ENCODE measurements around the gene BCAS4. TPM values are rescaled to one million over a fixed set of nuclear protein-coding genes. Genes with fewer than 3 reads are reported as not detected.

BCAS4 gene
- total RNA-seq, 3 donors from 2014 or later (not counting 1 experiment from before 2014, with no cell fraction given) = 7.7 to 13.5 (median 10.5) TPM

GRCh38 chr20:50756447-50756846 is 38.4 kb upstream of the BCAS4 start:
- WGBS (ENCODE audit: insufficient coverage) = 88% methylated on average over 2 of the region's 2 CpGs
- H3K27ac ChIP-seq (ENCODE audit: low read length) = no peak overlapping the region
- H3K27me3 ChIP-seq (ENCODE audit: control insufficient read depth, insufficient read depth, low read length) = no peaks in the 10 kb centered on the region
- ATAC-seq = no peak
- H3K4me3 ChIP-seq (ENCODE audit: low read length) = no peak overlapping the region
- Mint-ChIP-seq H3K4me3 (no peak overlapping the region), H3K4me1 (no peaks in the 10 kb centered on the region), H3K36me3 (no peaks in the 10 kb centered on the region), H3K27ac (no peak overlapping the region), H3K27me3 (ENCODE audit: low read depth in 2 of 2) (no peaks in the 10 kb centered on the region), H3K9me3 (no peaks in the 10 kb centered on the region)
- H3K9me3 ChIP-seq (ENCODE audit: control insufficient read depth, insufficient read depth, low read length) = no peaks in the 10 kb centered on the region
- DNase-seq = no peak
- intact Hi-C loops (cut with micrococcal nuclease) = no loop called here
- H3K4me1 ChIP-seq (ENCODE audit: control insufficient read depth, insufficient read depth, low read length) = no peaks in the 10 kb centered on the region
- TF ChIP-seq CTCF (IDR thresholded peaks at IDR 0.05) = no peak
- H3K36me3 ChIP-seq (ENCODE audit: control insufficient read depth, insufficient read depth, low read length) = no peaks in the 10 kb centered on the region

- 91% methylated on average over 5 of the region's 5 CpGs for WGBS (ENCODE audit: insufficient coverage)
- no peak overlapping the region for H3K27ac Mint-ChIP-seq
- no peak for TF ChIP-seq CTCF (IDR thresholded peaks at IDR 0.05)
- intact Hi-C loops (cut with micrococcal nuclease) = no loop called here
- no peaks in the 10 kb centered on the region for H3K9me3 Mint-ChIP-seq
- no peak overlapping the region for H3K27ac ChIP-seq (ENCODE audit: low read length)
- H3K9me3 ChIP-seq (ENCODE audit: control insufficient read depth, insufficient read depth, low read length) = no peaks in the 10 kb centered on the region
- no peaks in the 10 kb centered on the region for H3K4me1 Mint-ChIP-seq
- H3K36me3 ChIP-seq (ENCODE audit: control insufficient read depth, insufficient read depth, low read length) = no peaks in the 10 kb centered on the region
- no peak overlapping the region for H3K4me3 Mint-ChIP-seq
- no peaks in the 10 kb centered on the region for H3K36me3 Mint-ChIP-seq
- DNase-seq = no peak
- no peak for ATAC-seq
- H3K27me3 Mint-ChIP-seq (ENCODE audit: low read depth in 2 of 2) = no peaks in the 10 kb centered on the region
- H3K4me1 ChIP-seq (ENCODE audit: control insufficient read depth, insufficient read depth, low read length) = no peaks in the 10 kb centered on the region
- H3K4me3 ChIP-seq (ENCODE audit: low read length) = no peak overlapping the region
- H3K27me3 ChIP-seq (ENCODE audit: control insufficient read depth, insufficient read depth, low read length) = no peaks in the 10 kb centered on the region
Observed at GRCh38 chr20:50758469-50758868, 36.4 kb upstream of the BCAS4 start.

- H3K36me3 ChIP-seq (ENCODE audit: control insufficient read depth, insufficient read depth, low read length) = no peaks in the 10 kb centered on the region
- no peaks in the 10 kb centered on the region for H3K27me3 Mint-ChIP-seq (ENCODE audit: low read depth in 2 of 2)
- no peaks in the 10 kb centered on the region for H3K9me3 Mint-ChIP-seq
- H3K4me1 Mint-ChIP-seq = no peaks in the 10 kb centered on the region
- H3K27ac Mint-ChIP-seq = no peak overlapping the region
- no peaks in the 10 kb centered on the region for H3K4me1 ChIP-seq (ENCODE audit: control insufficient read depth, insufficient read depth, low read length)
- 83% methylated on average over 3 of the region's 3 CpGs for WGBS (ENCODE audit: insufficient coverage)
- H3K4me3 Mint-ChIP-seq = no peak overlapping the region
- no peak for ATAC-seq
- TF ChIP-seq CTCF (IDR thresholded peaks at IDR 0.05) = no peak
- intact Hi-C loops (cut with micrococcal nuclease) = no loop called here
- no peaks in the 10 kb centered on the region for H3K27me3 ChIP-seq (ENCODE audit: control insufficient read depth, insufficient read depth, low read length)
- no peak for DNase-seq
- no peak overlapping the region for H3K4me3 ChIP-seq (ENCODE audit: low read length)
- no peaks in the 10 kb centered on the region for H3K36me3 Mint-ChIP-seq
- H3K9me3 ChIP-seq (ENCODE audit: control insufficient read depth, insufficient read depth, low read length) = no peaks in the 10 kb centered on the region
- no peak overlapping the region for H3K27ac ChIP-seq (ENCODE audit: low read length)
Observed at GRCh38 chr20:50758992-50759391, 35.9 kb upstream of the BCAS4 start.

- H3K36me3 Mint-ChIP-seq = no peaks in the 10 kb centered on the region
- H3K9me3 Mint-ChIP-seq = no peaks in the 10 kb centered on the region
- no peaks in the 10 kb centered on the region for H3K4me1 Mint-ChIP-seq
- H3K4me3 ChIP-seq (ENCODE audit: low read length) = no peak overlapping the region
- no peaks in the 10 kb centered on the region for H3K9me3 ChIP-seq (ENCODE audit: control insufficient read depth, insufficient read depth, low read length)
- H3K4me1 ChIP-seq (ENCODE audit: control insufficient read depth, insufficient read depth, low read length) = no peaks in the 10 kb centered on the region
- H3K27me3 Mint-ChIP-seq (ENCODE audit: low read depth in 2 of 2) = no peaks in the 10 kb centered on the region
- intact Hi-C loops (cut with micrococcal nuclease) = no loop called here
- DNase-seq (no peak), ATAC-seq (no peak)
- WGBS (ENCODE audit: insufficient coverage) = 91% methylated on average over 5 of the region's 5 CpGs
- H3K4me3 Mint-ChIP-seq = no peak overlapping the region
- H3K27ac ChIP-seq (ENCODE audit: low read length) = no peak overlapping the region
- TF ChIP-seq CTCF (IDR thresholded peaks at IDR 0.05) = no peak
- H3K36me3 ChIP-seq (ENCODE audit: control insufficient read depth, insufficient read depth, low read length) = no peaks in the 10 kb centered on the region
- no peak overlapping the region for H3K27ac Mint-ChIP-seq
- H3K27me3 ChIP-seq (ENCODE audit: control insufficient read depth, insufficient read depth, low read length) = no peaks in the 10 kb centered on the region
Observed at GRCh38 chr20:50759678-50760077, 35.2 kb upstream of the BCAS4 start.

Data from natural killer cell (primary cell).